ENCODE measurements around the gene RPS18.
"Not testable (repeated sequence)": the region's sequence is repeated elsewhere in the genome, so short reads cannot be mapped to it uniquely, and the experiment has no call there.

The RPS18 gene

DNA sequence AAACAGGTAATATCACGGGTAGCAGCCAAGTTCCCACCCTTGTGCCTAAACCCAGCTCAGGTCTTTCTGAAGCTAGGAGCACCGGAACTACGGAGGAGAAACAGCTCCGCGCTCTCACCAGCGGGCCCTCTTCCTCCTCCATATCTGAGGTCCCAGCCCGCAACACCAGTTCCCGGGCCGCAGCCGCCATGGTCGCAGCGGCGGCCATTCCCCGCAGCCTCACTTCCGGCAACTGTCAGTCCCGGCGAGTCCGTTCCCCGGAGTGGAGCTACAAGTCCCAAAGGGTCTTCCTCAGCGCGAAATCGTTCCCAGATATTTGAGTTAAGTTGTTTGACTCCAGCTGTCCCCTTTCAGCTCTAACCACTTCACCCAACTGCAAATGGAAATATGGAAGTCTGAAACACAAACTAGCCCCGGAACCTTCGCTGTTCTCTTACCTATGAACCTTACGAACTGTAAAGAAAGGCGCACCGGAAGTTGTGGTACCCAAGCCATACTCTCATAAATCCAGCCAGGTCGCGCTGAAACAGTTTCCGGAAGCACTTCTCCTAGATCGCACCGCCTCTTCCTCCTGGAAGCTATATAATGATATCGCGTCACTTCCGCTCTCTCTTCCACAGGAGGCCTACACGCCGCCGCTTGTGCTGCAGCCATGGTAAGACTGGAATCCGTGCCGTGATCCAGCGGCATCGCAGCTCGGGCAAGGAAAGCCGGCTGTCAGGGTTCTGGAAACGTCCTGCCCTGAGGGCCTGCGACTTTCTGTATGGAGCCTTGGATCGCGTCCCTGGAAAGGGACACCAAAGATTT, at the start of gene RPS18, which contains the start of gene VPS52:
Gene RPS18, plus strand, starts transcription at position 608 of the 807 bp plus-strand sequence. Its CDS starts 45 bp downstream, at position 653.
Gene VPS52, minus strand, starts transcription at position 409 of the 807 bp plus-strand sequence. Its CDS starts 201 bp downstream, at position 208.
- peak; percentile 93 for DNase-seq

DNA sequence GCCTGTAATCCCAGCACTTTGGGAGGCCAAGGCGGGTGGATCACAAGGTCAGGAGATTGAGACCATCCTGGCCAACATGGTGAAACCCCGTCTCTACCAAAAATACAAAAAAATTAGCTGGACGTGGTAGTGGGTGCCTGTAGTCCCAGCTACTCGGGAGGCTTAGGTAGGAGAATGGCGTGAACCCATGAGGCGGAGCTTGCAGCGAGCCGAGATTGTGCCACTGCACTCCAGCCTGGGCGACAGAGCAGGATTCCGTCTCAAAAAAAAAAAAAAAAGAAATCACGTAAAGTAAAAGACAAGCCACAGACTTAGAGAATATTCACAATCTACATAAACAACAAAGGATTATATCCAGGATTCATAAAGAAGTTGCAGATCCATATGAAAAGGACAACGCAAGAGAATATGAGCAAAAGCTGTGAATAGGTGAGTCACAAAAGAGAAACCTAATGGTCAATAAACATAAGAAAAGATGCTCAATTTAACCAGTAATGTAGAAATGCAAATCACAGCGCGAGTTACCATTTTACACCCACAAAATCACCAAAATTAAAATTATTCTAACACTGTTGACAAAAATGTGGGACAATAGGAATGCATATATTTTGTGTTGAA, 45.3 kb upstream of the RPS18 start:
- not testable (repeated sequence) for DNase-seq

DNA sequence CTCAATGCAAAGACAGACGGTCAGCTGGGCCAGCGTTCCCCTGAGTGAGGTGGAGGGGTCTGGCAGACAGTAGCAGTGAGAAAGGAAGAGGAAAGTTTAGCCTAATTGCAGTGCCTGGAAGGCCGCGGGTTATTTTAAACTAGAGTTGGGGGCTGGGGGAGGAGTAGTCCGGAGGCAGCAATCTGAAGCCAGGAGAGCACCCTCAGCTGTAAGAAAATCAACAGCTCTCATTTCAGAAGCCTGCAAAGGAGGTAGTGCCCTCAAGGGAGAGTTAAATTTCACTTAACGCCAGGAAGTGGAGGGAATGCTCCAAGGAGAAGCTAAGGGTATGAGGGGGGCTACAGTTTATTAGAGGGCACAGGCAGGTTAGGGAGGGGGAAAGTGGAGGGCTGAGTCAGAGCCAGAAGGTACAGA, 36.6 kb upstream of the RPS18 start:
- no peak for DNase-seq

GRCh38 chr6:33236328-33236727, 35.5 kb upstream of the RPS18 start:
- no peak for DNase-seq

DNA sequence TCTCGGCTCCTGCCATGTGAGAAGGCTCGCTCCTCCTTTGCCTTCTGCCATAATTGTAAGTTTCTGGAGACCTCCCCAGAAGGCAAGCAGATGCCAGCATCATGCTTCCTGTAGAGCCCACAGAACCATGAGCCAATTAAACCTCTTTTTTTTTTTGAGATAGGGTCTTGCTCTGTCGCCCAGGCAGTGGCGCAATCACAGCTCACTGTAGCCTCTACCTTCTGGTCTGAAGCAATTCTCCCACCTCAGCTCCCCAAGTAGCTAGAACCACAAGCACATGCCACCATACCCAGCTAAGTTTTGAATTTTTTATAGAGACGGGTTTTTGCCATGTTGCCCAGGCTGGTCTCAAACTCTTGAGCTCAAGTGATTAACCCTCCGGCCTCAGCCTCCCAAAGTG, 35.0 kb upstream of the RPS18 start:
- no peak for DNase-seq

DNA sequence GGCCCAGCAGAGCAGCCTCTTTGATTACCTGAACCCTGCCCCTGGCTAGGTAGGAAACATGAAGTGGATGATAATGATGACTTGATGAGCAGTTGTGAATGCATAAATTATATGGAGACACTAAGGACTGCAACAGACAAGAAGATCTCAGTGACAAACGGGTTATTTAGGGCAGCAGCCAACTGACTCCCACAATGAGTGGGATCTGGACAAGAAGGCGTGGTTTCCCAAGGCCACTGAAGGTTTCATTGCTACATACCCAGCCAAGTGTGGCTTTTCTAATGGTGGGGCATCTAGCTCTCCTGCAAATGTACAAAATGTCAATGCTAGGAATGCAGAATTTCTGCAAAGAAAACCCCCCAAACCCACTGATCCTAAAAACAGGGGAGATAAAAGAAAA, 34.1 kb upstream of the RPS18 start:
- DNase-seq = no peak

GRCh38 chr6:33241968-33242367, 29.9 kb upstream of the RPS18 start:
- DNase-seq = no peak

DNA sequence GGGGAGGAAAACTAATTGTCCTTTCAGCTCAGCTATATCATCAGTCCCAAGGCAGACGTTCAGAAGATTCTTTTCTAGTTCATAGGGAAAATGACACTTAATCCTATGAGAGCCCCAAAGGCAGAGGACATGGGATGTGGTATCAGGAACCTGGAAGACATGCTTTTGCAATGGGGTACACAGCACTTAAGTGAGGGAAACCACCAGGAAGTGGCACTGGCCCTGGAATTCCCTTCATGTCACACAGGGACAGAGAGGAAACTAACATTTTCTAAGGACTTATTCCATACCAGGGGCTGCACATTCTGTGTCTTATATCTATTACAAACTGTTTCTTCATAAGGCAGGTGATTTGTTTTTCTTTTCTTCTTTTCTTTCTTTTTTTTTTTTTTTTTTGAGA, 28.4 kb upstream of the RPS18 start:
- no peak for DNase-seq

DNA sequence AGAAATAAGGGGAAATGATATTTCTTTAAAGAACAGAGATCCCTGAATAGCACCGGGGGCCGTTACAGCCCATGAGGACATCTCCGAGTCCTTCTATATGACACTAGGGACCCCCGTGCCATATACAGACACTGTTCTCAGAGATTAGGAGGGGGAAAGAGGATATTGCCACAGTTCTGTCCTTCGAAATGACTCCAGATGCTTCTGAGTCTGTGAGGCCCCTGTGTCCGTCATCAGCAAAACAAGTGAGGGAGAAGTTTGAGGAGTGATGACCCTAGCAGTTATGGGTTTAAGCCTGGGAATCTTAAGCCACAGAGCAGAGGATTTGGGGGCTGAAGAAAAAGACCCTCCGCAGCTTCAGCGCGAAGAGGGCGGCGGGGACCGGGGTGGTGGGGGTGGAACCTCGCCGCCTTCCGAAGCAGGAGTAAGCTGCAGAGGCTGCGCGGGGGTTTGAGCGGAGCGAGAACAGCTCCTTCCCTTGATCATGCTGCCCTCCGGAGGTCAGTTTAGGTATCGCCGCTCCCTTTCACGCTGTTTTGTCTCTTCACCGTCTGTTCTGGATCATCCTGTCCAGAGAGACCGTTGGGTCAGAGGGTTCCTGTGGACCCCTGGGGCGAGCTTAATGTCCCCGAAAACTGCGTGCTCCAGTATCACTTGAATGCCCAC, 23.8 kb upstream of the RPS18 start:
- peak; percentile 96 for DNase-seq

DNA sequence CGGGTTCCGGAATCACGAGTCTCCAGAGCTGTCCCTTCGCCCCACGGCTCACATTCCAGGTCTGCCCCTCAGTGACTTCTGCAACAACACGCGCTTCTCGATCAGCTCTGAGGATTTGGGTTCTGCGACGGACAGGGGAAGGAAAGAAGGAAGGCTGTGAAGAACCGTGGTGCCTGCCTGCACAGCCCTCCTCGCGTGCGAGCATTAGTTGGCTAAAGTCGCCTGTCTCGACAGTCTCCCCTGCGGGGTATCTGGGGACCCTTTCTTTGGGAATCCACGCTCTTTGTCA, 23.3 kb upstream of the RPS18 start:
- no peak for DNase-seq

DNA sequence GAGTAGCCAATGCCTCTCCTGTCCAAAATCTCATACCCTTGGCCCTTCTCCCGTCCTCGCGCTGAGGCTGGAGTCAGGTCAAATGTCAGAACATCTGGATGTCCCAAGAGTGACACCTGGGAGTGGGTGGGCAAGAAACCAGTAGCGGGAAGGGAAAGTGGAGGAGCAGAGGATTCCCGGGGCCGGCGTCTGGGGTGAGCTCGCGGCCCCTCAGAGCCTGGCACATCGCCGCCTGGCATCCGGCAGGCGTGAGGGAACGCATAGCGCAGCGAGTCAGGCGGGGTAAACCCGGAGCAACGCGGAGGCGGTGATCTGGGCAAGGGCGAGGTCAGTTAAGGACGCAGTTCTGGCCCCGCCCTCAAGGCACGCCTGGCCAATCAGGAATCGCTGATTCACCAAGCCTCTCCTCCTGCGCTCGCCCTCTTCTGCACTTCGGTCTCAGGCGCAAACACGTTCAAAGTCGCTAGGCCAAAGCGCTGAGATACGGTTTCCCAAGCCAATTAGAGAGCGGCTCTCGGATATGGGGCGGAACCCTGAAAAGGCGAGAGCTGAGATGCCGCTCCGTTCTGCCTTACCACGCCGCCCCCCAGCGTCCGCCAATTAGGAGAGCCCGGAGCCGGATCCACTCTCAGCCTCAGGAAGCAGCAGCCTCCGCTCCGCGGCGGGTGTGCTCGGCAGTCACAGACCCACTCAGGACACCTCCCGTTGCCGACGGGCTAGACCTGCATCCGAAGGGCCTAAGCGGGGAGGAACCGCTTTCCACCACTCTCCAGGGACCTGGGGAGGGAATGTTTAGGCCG, 22.7 kb upstream of the RPS18 start:
- peak; percentile 94 for DNase-seq

GRCh38 chr6:33249732-33250630, 21.9 kb upstream of the RPS18 start:
- no peak for DNase-seq

GRCh38 chr6:33250731-33251130, 21.1 kb upstream of the RPS18 start:
- DNase-seq = no peak

GRCh38 chr6:33251395-33252012, 20.4 kb upstream of the RPS18 start:
- no peak for DNase-seq

DNA sequence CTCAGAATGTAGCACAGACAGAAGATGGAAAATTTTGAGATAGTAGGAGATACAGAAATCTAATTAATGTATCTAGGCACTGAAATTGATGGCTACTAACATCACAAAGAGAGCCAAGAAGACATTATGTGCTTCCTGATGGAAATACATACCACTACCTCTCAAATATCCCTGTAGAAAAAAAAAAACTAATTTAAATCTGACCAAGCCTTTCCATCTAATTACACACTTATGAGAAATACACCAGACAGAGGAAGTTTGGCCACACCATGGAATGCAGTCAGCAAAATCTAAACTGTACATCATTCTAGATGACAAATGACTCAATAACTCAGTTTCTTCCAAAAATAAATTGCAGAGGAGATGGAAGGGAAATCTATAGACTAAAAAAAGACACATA, 19.1 kb upstream of the RPS18 start:
- no peak for DNase-seq

DNA sequence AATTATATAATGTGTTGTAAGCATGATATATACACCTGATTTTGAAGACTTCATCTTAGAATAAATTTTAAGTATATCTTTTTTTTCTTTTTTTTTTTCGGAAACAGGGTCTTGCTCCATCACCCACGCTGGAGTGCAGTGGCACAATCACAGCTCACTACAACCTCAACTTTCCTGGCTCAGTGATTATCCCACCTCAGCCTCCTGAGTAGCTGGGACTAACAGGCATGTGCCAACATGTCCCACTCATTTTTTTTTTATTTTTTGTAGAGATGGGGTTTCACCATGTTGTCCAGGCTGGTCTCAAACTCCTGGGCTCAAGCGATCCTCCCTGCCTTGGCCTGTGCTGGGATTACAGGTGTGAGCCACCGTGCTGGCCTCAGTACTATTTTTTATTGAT, 17.3 kb upstream of the RPS18 start:
- DNase-seq = no peak

DNA sequence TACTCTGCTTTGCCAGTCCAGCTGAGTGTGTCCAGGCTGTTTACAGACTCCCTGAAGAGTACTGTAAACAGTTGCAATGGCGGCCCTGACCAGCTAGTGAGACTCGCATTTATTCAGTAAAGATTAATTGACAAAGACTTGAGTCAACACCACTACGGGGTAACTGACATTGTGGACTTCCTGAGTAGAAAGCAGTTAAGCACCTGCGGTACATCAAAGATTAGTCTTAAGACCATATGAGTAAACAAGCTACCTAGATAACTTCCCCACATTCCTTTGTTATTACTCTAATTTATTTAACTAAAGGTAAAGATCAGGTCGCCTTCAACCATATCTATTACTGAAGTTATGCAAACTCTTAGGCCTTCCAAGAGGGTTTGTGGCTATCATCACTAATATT, 12.8 kb upstream of the RPS18 start:
- DNase-seq = no peak

DNA sequence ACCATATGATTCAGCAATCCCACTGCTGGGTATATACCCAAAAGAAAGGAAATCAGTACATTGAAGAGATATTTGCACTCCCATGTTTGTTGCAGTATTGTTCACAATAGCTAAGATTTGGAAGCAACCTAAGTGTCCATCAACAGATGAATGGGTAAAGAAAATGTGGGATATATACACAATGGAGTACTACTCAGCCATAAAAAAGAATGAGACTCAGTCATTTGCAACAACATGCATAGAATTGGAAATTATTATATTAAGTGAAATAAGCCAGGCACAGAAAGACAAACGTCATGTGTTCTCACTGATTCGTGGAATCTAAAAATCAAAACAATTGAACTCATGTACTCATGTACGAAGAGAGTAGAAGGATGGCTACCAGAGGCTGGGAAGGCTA, 9.4 kb upstream of the RPS18 start:
- not testable (repeated sequence) for DNase-seq

GRCh38 chr6:33264015-33264414, 7.9 kb upstream of the RPS18 start:
- no peak for DNase-seq

DNA sequence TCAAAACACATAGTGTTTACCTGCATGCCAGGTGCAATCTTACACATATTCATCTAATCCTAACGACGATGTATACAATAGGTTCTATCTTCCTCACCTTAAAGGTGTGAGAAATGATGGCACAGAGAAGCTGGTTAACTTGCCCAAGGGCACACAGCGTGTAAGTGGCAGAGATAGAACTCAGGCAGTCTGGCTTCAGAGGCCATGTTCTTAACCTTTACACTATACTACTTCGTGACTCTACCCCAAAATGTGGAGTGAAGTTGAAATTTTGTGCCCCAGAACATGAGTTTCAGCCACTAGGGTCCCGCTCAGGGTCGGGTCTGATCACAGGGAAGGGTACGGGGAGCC, 783 bp upstream of the RPS18 start:
- no peak for DNase-seq

- DNase-seq = no peak
Observed at GRCh38 chr6:33272275-33273128, 627 bp downstream of the RPS18 start.

Data from activated CD8-positive, alpha-beta memory T cell treated with anti-CD3 and anti-CD28 coated beads, Interleukin-2, amount 50 U/mL, for 48 hours (primary cell).